ENCODE data around the gene CEP57. TPM values are rescaled to one million over a fixed set of nuclear protein-coding genes. Genes with fewer than 3 reads are reported as not detected.

The CEP57 gene
- 79.2 TPM for total RNA-seq

GRCh38 chr11:95790123-95790932 is at the start of gene CEP57:
CEP57 (plus strand) TSS chr11:95790498; CDS start chr11:95790699, 201 bp downstream.
- DNase-seq, result peak; percentile 99

- DNase-seq, result no peak
These were observed 40.2 kb upstream of the CEP57 start for GRCh38 chr11:95750101-95750500.

- no peak for DNase-seq
These were observed 38.8 kb upstream of the CEP57 start for GRCh38 chr11:95751515-95751914.

- peak; percentile 46 for DNase-seq
These were observed 29.4 kb upstream of the CEP57 start for GRCh38 chr11:95760941-95761340.

GRCh38 chr11:95762534-95762933 is 27.8 kb upstream of the CEP57 start:
- no peak for DNase-seq

GRCh38 chr11:95764267-95764898 is 25.9 kb upstream of the CEP57 start:
- DNase-seq, result peak; percentile 86

GRCh38 chr11:95766701-95767100 is 23.6 kb upstream of the CEP57 start:
- DNase-seq, result no peak

GRCh38 chr11:95767498-95767897 is 22.8 kb upstream of the CEP57 start:
- DNase-seq, result no peak

GRCh38 chr11:95768521-95768920 is 21.8 kb upstream of the CEP57 start:
- DNase-seq, result no peak

- no peak for DNase-seq
These were observed 13.4 kb upstream of the CEP57 start for GRCh38 chr11:95776859-95777258.

GRCh38 chr11:95778699-95779098 is 11.6 kb upstream of the CEP57 start:
- no peak for DNase-seq

GRCh38 chr11:95780544-95780943 is 9.8 kb upstream of the CEP57 start:
- DNase-seq, result no peak

GRCh38 chr11:95788921-95789505 is 1.3 kb upstream of the CEP57 start:
- peak; percentile 69 for DNase-seq

GRCh38 chr11:95789506-95790122 is 684 bp upstream of the CEP57 start, which contains the start of gene FAM76B:
FAM76B (minus strand) TSS chr11:95789782; CDS start chr11:95789478, 304 bp downstream.
- peak; percentile 100 for DNase-seq

GRCh38 chr11:95790933-95791708 is 823 bp downstream of the CEP57 start:
- peak; percentile 85 for DNase-seq

GRCh38 chr11:95791709-95792033 is 1.4 kb downstream of the CEP57 start:
- no peak for DNase-seq

GRCh38 chr11:95792200-95792599 is 1.9 kb downstream of the CEP57 start:
- DNase-seq, result no peak

GRCh38 chr11:95792700-95793099 is 2.4 kb downstream of the CEP57 start:
- DNase-seq, result no peak

- no peak for DNase-seq
These were observed 2.8 kb downstream of the CEP57 start for GRCh38 chr11:95793116-95793515.

- DNase-seq, result no peak
These were observed 3.8 kb downstream of the CEP57 start for GRCh38 chr11:95794086-95794485.

- DNase-seq, result no peak
These were observed 5.5 kb downstream of the CEP57 start for GRCh38 chr11:95795627-95796295.

GRCh38 chr11:95796501-95796900 is 6.2 kb downstream of the CEP57 start:
- DNase-seq, result no peak
